Neural progenitor cell (in vitro differentiated cells): ENCODE measurements around the gene PRRC2B. TPM values are rescaled to one million over a fixed set of nuclear protein-coding genes. Genes with fewer than 3 reads are reported as not detected.

Experiments used
- DNase-seq: peaks from one replicate; pipeline ENCODE4 v3.0.0-alpha.2; 2016; ENCODE audit warnings: low spot score
- H2AFZ ChIP-seq: fragments of 200-600 bp; sonication (generic); replicated peaks from 2 replicates; pipeline ENCODE4 v1.6.1; 2016; ENCODE audit warnings: antibody characterized with exemption
- H3F3A ChIP-seq: fragments of 200-600 bp; sonication (generic); 2 replicates; pipeline ENCODE4 v1.6.1; 2016; ENCODE audit warnings: antibody characterized with exemption, low read depth
- H3K27ac ChIP-seq: fragments of 200-600 bp; sonication (generic); 2 replicates; pipeline ENCODE4 v1.5.1; 2016; ENCODE audit warnings: mild to moderate bottlenecking
- H3K27me3 ChIP-seq: fragments of 200-600 bp; sonication (generic); 2 replicates; pipeline ENCODE4 v1.6.1; 2016; ENCODE audit warnings: mild to moderate bottlenecking, moderate library complexity
- H3K36me3 ChIP-seq: fragments of 200-600 bp; sonication (generic); 2 replicates; pipeline ENCODE4 v1.5.1; 2016
- H3K4me1 ChIP-seq: fragments of 200-600 bp; sonication (generic); 2 replicates; pipeline ENCODE4 v1.6.1; 2016; ENCODE audit warnings: mixed run types
- H3K4me2 ChIP-seq: fragments of 200-600 bp; sonication (generic); 2 replicates; pipeline ENCODE4 v1.6.1; 2016
- H3K4me3 ChIP-seq: fragments of 200-600 bp; sonication (generic); 2 replicates; pipeline ENCODE4 v1.5.1; 2016
- H3K79me2 ChIP-seq: fragments of 200-600 bp; sonication (generic); 2 replicates; pipeline ENCODE4 v1.6.1; 2016; ENCODE audit warnings: low read depth
- H3K9ac ChIP-seq: fragments of 200-600 bp; sonication (generic); 2 replicates; pipeline ENCODE4 v1.6.1; 2016
- H3K9me3 ChIP-seq: fragments of 200-600 bp; sonication (generic); 2 replicates; pipeline ENCODE4 v1.5.1; 2016; ENCODE audit warnings: low read depth
- H4K20me1 ChIP-seq: fragments of 200-600 bp; sonication (generic); 2 replicates; pipeline ENCODE4 v1.6.1; 2016; ENCODE audit warnings: low read depth
- H3K27ac Mint-ChIP-seq: 3 replicates; pipeline ENCODE4 v1.8.0; 2021; ENCODE audit warnings: mixed read lengths
- H3K27me3 Mint-ChIP-seq: 2 replicates; pipeline ENCODE4 v1.8.0; 2022; ENCODE audit warnings: low read depth, mild to moderate bottlenecking, inconsistent platforms, moderate library complexity, mixed read lengths; ENCODE audit not compliant: insufficient read depth
- H3K36me3 Mint-ChIP-seq: 3 replicates; pipeline ENCODE4 v1.8.0; 2021; ENCODE audit warnings: mixed read lengths
- H3K4me1 Mint-ChIP-seq: 3 replicates; pipeline ENCODE4 v1.8.0; 2021; ENCODE audit warnings: mixed read lengths
- H3K4me3 Mint-ChIP-seq: 3 replicates; pipeline ENCODE4 v1.8.0; 2021; ENCODE audit warnings: mild to moderate bottlenecking, moderate library complexity, mixed read lengths
- H3K9me3 Mint-ChIP-seq: 3 replicates; pipeline ENCODE4 v1.8.0; 2020; ENCODE audit warnings: mixed read lengths
- EZH2 ChIP-seq: fragments of 200-600 bp; sonication (generic); IDR thresholded peaks from 2 replicates; pipeline ENCODE4 v1.6.1; 2017; ENCODE audit warnings: antibody characterized with exemption, mild to moderate bottlenecking, moderate library complexity
- EZH2phosphoT487 ChIP-seq: fragments of 200-600 bp; sonication (generic); IDR thresholded peaks from 2 replicates; pipeline ENCODE4 v1.6.1; 2017; ENCODE audit warnings: antibody characterized with exemption
- total RNA-seq: library from RNA; depleted of rRNA; stranded (reverse); fragments of >200 nt; gene quantifications from 2 replicates; pipeline ENCODE4 v1.2.3, GENCODE V29; 2015; ENCODE audit warnings: low replicate concordance
- TF ChIP-seq, protein P1 (sequence below): fragments of 200-600 bp; sonication (generic); IDR thresholded peaks from 2 replicates; pipeline ENCODE4 v1.5.1; 2017; ENCODE audit warnings: antibody characterized with exemption, mild to moderate bottlenecking

PRRC2B gene
- total RNA-seq, 1 donor from 2014 or later = 139 TPM

DNA sequence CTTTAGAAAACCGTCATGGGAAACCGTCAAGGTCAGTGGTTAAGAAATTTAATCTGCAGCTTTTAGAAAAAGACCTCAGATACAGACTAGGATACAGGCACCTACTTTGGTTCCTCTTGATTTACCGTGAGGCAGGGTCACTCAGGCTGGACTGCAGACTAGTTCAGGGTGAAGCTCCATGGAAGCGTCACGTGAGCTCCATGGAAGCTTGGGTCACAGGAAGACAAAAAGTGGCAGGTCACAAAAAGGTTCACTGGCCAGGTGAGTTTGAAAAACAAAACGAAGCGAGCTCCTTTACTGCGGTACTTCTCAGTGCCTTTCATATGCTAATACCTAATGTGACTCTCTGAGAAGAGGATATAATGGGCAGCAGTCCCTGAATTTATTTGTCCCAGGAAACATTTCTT, 43.0 kb downstream of the PRRC2B start:
- no peak overlapping the region for H3K4me3 Mint-ChIP-seq
- Histone ChIP-seq H3K4me2 (peak overlapping the region; percentile 18), H2AFZ (no peak overlapping the region), H3K27me3 (no peaks in the 10 kb centered on the region), H3K36me3 (peaks cover 22% of the 10 kb centered on the region), H3K4me1 (peaks cover 42% of the 10 kb centered on the region), H4K20me1 (peaks cover 100% of the 10 kb centered on the region), H3K79me2 (peaks cover 100% of the 10 kb centered on the region), H3K27ac (peak overlapping the region; percentile 50), H3K9me3 (no peaks in the 10 kb centered on the region), H3K4me3 (no peak overlapping the region), H3K9ac (no peak overlapping the region), H3F3A (peaks cover 63% of the 10 kb centered on the region)
- no peak for TF ChIP-seq EZH2phosphoT487
- TF ChIP-seq, protein P1, sequence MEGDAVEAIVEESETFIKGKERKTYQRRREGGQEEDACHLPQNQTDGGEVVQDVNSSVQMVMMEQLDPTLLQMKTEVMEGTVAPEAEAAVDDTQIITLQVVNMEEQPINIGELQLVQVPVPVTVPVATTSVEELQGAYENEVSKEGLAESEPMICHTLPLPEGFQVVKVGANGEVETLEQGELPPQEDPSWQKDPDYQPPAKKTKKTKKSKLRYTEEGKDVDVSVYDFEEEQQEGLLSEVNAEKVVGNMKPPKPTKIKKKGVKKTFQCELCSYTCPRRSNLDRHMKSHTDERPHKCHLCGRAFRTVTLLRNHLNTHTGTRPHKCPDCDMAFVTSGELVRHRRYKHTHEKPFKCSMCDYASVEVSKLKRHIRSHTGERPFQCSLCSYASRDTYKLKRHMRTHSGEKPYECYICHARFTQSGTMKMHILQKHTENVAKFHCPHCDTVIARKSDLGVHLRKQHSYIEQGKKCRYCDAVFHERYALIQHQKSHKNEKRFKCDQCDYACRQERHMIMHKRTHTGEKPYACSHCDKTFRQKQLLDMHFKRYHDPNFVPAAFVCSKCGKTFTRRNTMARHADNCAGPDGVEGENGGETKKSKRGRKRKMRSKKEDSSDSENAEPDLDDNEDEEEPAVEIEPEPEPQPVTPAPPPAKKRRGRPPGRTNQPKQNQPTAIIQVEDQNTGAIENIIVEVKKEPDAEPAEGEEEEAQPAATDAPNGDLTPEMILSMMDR = no peak
- TF ChIP-seq EZH2 = no peak
- H3K4me1 Mint-ChIP-seq = peaks cover 36% of the 10 kb centered on the region
- DNase-seq = no peak
- H3K27me3 Mint-ChIP-seq = peaks cover 2% of the 10 kb centered on the region
- no peak overlapping the region for H3K27ac Mint-ChIP-seq
- H3K9me3 Mint-ChIP-seq = no peaks in the 10 kb centered on the region
- H3K36me3 Mint-ChIP-seq = peaks cover 68% of the 10 kb centered on the region

DNA sequence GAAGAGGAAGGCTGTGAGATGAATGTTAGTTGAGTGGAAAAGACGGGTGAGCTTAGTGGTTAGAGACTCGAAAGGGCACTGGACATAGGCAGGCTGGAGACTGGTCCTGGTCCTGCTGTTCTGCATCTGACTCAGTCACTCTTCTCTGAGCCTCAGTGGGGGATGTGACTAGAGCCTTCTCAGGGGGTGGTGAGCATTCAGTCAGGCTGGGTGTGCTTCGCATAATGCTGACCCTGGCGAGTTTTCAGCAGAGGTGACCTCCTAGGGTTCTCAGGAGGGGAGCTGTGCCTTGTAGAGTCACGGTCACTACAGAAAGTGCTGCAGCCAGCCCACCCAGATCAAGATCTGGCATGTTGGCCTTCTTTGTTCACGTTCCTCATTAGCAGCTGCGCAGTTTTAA, 44.3 kb downstream of the PRRC2B start:
- H3F3A ChIP-seq = peaks cover 63% of the 10 kb centered on the region
- no peak overlapping the region for H3K9ac ChIP-seq
- H3K36me3 Mint-ChIP-seq = peaks cover 64% of the 10 kb centered on the region
- TF ChIP-seq, protein P1 = no peak
- TF ChIP-seq EZH2 (no peak), EZH2phosphoT487 (no peak)
- H2AFZ ChIP-seq = no peak overlapping the region
- no peak overlapping the region for H3K4me3 Mint-ChIP-seq
- peaks cover 99% of the 10 kb centered on the region for H4K20me1 ChIP-seq
- H3K36me3 ChIP-seq = peaks cover 26% of the 10 kb centered on the region
- H3K27me3 ChIP-seq = no peaks in the 10 kb centered on the region
- H3K27ac ChIP-seq = peak overlapping the region; percentile 63
- H3K27ac Mint-ChIP-seq = no peak overlapping the region
- H3K4me1 ChIP-seq = peaks cover 30% of the 10 kb centered on the region
- no peak for DNase-seq
- peaks cover 28% of the 10 kb centered on the region for H3K4me1 Mint-ChIP-seq
- no peaks in the 10 kb centered on the region for H3K9me3 Mint-ChIP-seq
- H3K4me3 ChIP-seq = no peak overlapping the region
- H3K27me3 Mint-ChIP-seq = peaks cover 2% of the 10 kb centered on the region
- H3K9me3 ChIP-seq = no peaks in the 10 kb centered on the region
- peaks cover 100% of the 10 kb centered on the region for H3K79me2 ChIP-seq
- H3K4me2 ChIP-seq = no peak overlapping the region

DNA sequence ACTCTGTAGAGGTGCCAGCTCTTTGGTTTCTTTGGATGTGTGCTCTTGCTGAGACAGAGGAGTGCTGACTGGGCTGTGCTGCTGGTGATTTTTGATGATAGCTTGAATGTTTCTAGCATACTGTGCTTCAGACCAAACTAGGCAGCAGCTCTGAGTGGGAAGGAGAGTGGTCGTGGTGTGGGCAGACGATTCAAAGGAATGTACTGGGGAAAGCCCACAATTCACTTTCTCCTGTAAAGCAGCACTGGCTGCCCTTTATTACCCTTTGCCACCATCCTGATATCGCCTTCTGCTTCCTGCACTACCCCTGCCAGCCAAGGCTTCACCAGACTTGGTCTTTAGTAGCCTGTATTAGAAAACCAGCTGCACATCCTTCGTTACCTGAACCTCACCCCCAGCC, 45.3 kb downstream of the PRRC2B start:
- Histone ChIP-seq H3K27ac (no peak overlapping the region), H2AFZ (no peak overlapping the region), H3K4me3 (no peak overlapping the region), H3K9ac (no peak overlapping the region), H3K79me2 (peaks cover 100% of the 10 kb centered on the region), H3K9me3 (no peaks in the 10 kb centered on the region), H3K4me1 (peaks cover 35% of the 10 kb centered on the region), H3K27me3 (no peaks in the 10 kb centered on the region), H3K4me2 (no peak overlapping the region), H3K36me3 (peaks cover 26% of the 10 kb centered on the region), H4K20me1 (peaks cover 99% of the 10 kb centered on the region), H3F3A (peaks cover 63% of the 10 kb centered on the region)
- Mint-ChIP-seq H3K9me3 (no peaks in the 10 kb centered on the region), H3K36me3 (peaks cover 60% of the 10 kb centered on the region), H3K27me3 (peaks cover 2% of the 10 kb centered on the region), H3K27ac (no peak overlapping the region), H3K4me1 (peaks cover 24% of the 10 kb centered on the region), H3K4me3 (no peak overlapping the region)
- TF ChIP-seq, protein P1 = no peak
- TF ChIP-seq EZH2 (no peak), EZH2phosphoT487 (no peak)
- DNase-seq = no peak
